OCI-LY7 (cell line): ENCODE results near the gene PTPN21. TPM values are rescaled to one million over a fixed set of nuclear protein-coding genes. Genes with fewer than 3 reads are reported as not detected.

Experiments used
- BruUV-seq: library from RNA; stranded (reverse); fragments of 400-500 nt; replicated peaks from 2 replicates; lab custom pipeline; 2021; lab: Mats Ljungman, UMichigan
- CTCF ChIA-PET: fragments of 300-600 bp; sonication (Branson Sonifier 250); formaldehyde crosslinking; loops from one replicate; lab custom pipeline; 2022; ENCODE audit warnings: antibody characterized with exemption; ENCODE audit not compliant: unreplicated experiment; lab: Charles Lee
- POLR2A ChIA-PET: fragments of 300-600 bp; sonication (Branson Sonifier 250); formaldehyde crosslinking; loops from one replicate; lab custom pipeline; 2022; ENCODE audit warnings: antibody characterized with exemption; lab: Charles Lee
- DNase-seq: peaks from one replicate; pipeline ENCODE4 v3.0.0-alpha.2; 2015; ENCODE audit warnings: low spot score
- H2AFZ ChIP-seq: fragments of 200-600 bp; sonication (generic), shearing (Covaris generic); 2 replicates; pipeline ENCODE4 v1.6.1; 2014; ENCODE audit warnings: mild to moderate bottlenecking, antibody characterized with exemption, low read length, moderate library complexity
- H3K27ac ChIP-seq: fragments of 200-600 bp; sonication (generic); 2 replicates; pipeline ENCODE4 v1.5.1; 2014; ENCODE audit warnings: mixed run types, low read depth, mild to moderate bottlenecking, moderate library complexity, low read length, inconsistent platforms; ENCODE audit not compliant: poor library complexity, severe bottlenecking
- H3K36me3 ChIP-seq: fragments of 200-600 bp; sonication (generic); 2 replicates; pipeline ENCODE4 v1.6.1; 2014; ENCODE audit warnings: mild to moderate bottlenecking, antibody characterized with exemption, low read length, moderate library complexity, mixed read lengths; ENCODE audit not compliant: insufficient read depth
- H3K4me1 ChIP-seq: fragments of 200-600 bp; sonication (generic); 2 replicates; pipeline ENCODE4 v1.5.1; 2014; ENCODE audit warnings: mild to moderate bottlenecking, low read length; ENCODE audit not compliant: insufficient read depth, poor library complexity, severe bottlenecking
- H3K4me2 ChIP-seq: fragments of 200-600 bp; sonication (generic); 2 replicates; pipeline ENCODE4 v1.6.1; 2014; ENCODE audit warnings: mild to moderate bottlenecking, low read length
- H3K4me3 ChIP-seq: fragments of 200-600 bp; sonication (generic); 2 replicates; pipeline ENCODE4 v1.5.1; 2014; ENCODE audit warnings: mild to moderate bottlenecking, low read depth, low read length; ENCODE audit not compliant: poor library complexity, severe bottlenecking
- H3K79me2 ChIP-seq: fragments of 200-600 bp; sonication (generic); 2 replicates; pipeline ENCODE4 v1.6.1; 2016; ENCODE audit warnings: low read depth, mild to moderate bottlenecking, low read length, moderate library complexity, mixed read lengths; ENCODE audit not compliant: insufficient read depth
- H3K9me2 ChIP-seq: fragments of 200-600 bp; sonication (generic); 2 replicates; pipeline ENCODE4 v1.6.1; 2016; ENCODE audit warnings: mild to moderate bottlenecking, low read length, mixed read lengths; ENCODE audit not compliant: insufficient read depth
- H3K9me3 ChIP-seq: fragments of 200-600 bp; sonication (generic); 2 replicates; pipeline ENCODE4 v1.6.1; 2014; ENCODE audit warnings: mild to moderate bottlenecking, mixed run types, low read length, mixed read lengths
- H4K20me1 ChIP-seq: fragments of 200-600 bp; sonication (generic); 2 replicates; pipeline ENCODE4 v1.6.1; 2014; ENCODE audit warnings: mild to moderate bottlenecking, antibody characterized with exemption, low read length, moderate library complexity, mixed read lengths; ENCODE audit not compliant: insufficient read depth
- EZH2phosphoT487 ChIP-seq: fragments of 200-600 bp; sonication (generic); IDR thresholded peaks from 2 replicates; pipeline ENCODE4 v1.6.1; 2018; ENCODE audit warnings: low read depth, borderline replicate concordance, mild to moderate bottlenecking, mixed run types, antibody characterized with exemption, low read length, moderate library complexity, mixed read lengths
- intact Hi-C: fragments of 100-400 bp; cut with micrococcal nuclease; formaldehyde crosslinking; loops from one replicate; pipeline ENCODE4 v1.10.0; 2022; ENCODE audit not compliant: unreplicated experiment
- total RNA-seq, 2 experiments: library from RNA; depleted of rRNA in 1 of 2; stranded (reverse); fragments of >200 nt in 1 of 2; shearing (Covaris generic) in 1 of 2; gene quantifications; 2 replicates each; pipeline ENCODE4 v1.2.3, GENCODE V29; 2014 to 2022
- TF ChIP-seq, protein P1 (sequence below): fragments of 200-600 bp; sonication (generic); conservative IDR thresholded peaks from 2 replicates; pipeline ENCODE4 v1.5.1; 2014; ENCODE audit warnings: mild to moderate bottlenecking, antibody characterized with exemption, low read length, moderate library complexity, mixed read lengths

PTPN21 gene
- total RNA-seq, 2 experiments from 2014 or later: not detected

- ChIA-PET CTCF (no interaction called here), POLR2A (interaction anchor here (0.7 kb wide), 2 partner anchors 589 to 1887 kb away, joined by 5 to 6 read pairs; no protein-coding TSS in a partner anchor)
- BruUV-seq: no TSS peak
- no peaks in the 10 kb centered on the region for H3K36me3 ChIP-seq
- no peak overlapping the region for H3K4me3 ChIP-seq
- H4K20me1 ChIP-seq: no peaks in the 10 kb centered on the region
- no peak overlapping the region for H2AFZ ChIP-seq
- H3K9me3 ChIP-seq: no peaks in the 10 kb centered on the region
- no peaks in the 10 kb centered on the region for H3K4me1 ChIP-seq
- intact Hi-C loops: no loop called here
- H3K9me2 ChIP-seq: no peaks in the 10 kb centered on the region
- no peaks in the 10 kb centered on the region for H3K79me2 ChIP-seq
- H3K27ac ChIP-seq: no peak overlapping the region
- TF ChIP-seq, protein P1, sequence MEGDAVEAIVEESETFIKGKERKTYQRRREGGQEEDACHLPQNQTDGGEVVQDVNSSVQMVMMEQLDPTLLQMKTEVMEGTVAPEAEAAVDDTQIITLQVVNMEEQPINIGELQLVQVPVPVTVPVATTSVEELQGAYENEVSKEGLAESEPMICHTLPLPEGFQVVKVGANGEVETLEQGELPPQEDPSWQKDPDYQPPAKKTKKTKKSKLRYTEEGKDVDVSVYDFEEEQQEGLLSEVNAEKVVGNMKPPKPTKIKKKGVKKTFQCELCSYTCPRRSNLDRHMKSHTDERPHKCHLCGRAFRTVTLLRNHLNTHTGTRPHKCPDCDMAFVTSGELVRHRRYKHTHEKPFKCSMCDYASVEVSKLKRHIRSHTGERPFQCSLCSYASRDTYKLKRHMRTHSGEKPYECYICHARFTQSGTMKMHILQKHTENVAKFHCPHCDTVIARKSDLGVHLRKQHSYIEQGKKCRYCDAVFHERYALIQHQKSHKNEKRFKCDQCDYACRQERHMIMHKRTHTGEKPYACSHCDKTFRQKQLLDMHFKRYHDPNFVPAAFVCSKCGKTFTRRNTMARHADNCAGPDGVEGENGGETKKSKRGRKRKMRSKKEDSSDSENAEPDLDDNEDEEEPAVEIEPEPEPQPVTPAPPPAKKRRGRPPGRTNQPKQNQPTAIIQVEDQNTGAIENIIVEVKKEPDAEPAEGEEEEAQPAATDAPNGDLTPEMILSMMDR: no peak
- no peak for TF ChIP-seq EZH2phosphoT487
- no peak for DNase-seq
- no peak overlapping the region for H3K4me2 ChIP-seq
Measured at GRCh38 chr14:88522393-88522792, 32.4 kb downstream of the PTPN21 start.

DNA sequence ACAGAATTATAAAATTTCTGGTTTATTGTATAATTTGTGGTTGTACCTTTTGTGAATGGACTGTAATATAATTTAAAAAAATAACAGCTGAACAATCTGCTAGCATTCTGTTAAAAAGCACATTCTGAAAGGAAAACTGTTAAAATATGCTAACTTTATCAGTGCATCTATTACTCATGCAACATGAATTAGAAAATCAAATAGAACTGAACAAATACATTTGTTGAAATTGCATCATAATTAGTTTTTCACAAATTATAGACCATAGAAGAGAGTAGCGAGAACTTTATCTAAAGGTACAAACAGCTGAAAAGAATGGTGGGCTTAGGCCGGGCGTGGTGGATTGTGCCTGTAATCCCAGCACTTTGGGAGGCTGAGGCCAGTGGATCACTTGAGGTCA is 33.0 kb downstream of the PTPN21 start:
- Histone ChIP-seq H3K4me1 (no peaks in the 10 kb centered on the region), H3K4me3 (no peak overlapping the region), H3K79me2 (no peaks in the 10 kb centered on the region), H4K20me1 (no peaks in the 10 kb centered on the region), H3K9me3 (no peaks in the 10 kb centered on the region), H3K4me2 (no peak overlapping the region), H2AFZ (no peak overlapping the region), H3K36me3 (no peaks in the 10 kb centered on the region), H3K9me2 (no peaks in the 10 kb centered on the region), H3K27ac (no peak overlapping the region)
- intact Hi-C loops: no loop called here
- CTCF ChIA-PET: no interaction called here
- DNase-seq: no peak
- TF ChIP-seq, protein P1: no peak
- TF ChIP-seq EZH2phosphoT487: no peak
- POLR2A ChIA-PET: interaction anchor here (0.6 to 0.7 kb wide), 2 partner anchors 610 to 1888 kb away, joined by 3 to 6 read pairs; no protein-coding TSS in a partner anchor
- BruUV-seq: no TSS peak

DNA sequence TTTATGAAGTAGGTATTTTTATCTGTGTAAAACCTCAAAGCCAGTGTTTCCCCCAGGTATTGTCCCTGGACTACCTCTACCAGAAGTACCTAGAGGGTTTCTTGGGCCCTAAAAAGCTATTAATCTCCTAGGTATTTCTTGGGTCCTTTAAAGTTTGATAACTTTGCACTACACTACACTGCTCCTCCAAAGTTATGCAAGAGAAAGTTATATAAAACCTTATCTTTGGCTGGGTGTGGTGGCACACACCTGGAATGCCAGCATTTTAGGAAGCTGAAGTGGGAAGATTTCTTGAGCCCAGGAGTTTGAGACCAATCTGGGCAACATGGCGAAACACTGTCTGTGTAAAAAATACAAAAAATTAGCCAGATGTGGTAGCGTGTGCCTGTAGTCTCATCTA is 34.9 kb downstream of the PTPN21 start:
- intact Hi-C loops: no loop called here

More for the DNA sequence above, 34.9 kb downstream of the PTPN21 start:
- no peaks in the 10 kb centered on the region for H4K20me1 ChIP-seq
- no peak overlapping the region for H3K4me2 ChIP-seq
- H3K9me3 ChIP-seq: no peaks in the 10 kb centered on the region
- H3K9me2 ChIP-seq: no peaks in the 10 kb centered on the region
- POLR2A ChIA-PET: no interaction called here
- H3K27ac ChIP-seq: no peak overlapping the region
- TF ChIP-seq, protein P1: no peak
- no peak overlapping the region for H3K4me3 ChIP-seq
- CTCF ChIA-PET: no interaction called here
- no peaks in the 10 kb centered on the region for H3K4me1 ChIP-seq
- H3K79me2 ChIP-seq: no peaks in the 10 kb centered on the region
- DNase-seq: no peak
- no peaks in the 10 kb centered on the region for H3K36me3 ChIP-seq
- no peak overlapping the region for H2AFZ ChIP-seq
- BruUV-seq: no TSS peak
